ENCODE data around the gene GRIK3.
"Not testable (repeated sequence)": the region's sequence is repeated elsewhere in the genome, so short reads cannot be mapped to it uniquely, and the experiment has no call there.

The GRIK3 gene

DNA sequence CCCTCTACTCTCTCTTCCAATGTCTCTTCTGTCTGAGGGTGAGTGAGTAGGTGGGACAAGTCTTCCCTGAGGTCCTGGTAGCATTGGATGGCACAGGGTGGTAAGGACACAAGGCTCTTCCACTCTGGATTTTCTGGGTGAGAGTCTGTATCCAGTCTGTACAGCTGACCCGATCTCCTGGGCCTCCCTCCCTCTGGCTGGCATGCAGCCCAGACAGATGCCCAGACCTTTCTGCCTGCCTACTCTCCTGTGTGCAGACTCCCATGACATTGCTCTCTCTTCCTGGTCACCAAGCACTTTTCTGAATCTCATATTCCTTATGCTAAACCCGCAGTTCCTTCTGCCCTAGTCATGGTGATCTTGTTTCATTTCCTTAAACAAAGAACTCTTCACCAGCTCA is 100.3 kb downstream of the GRIK3 start:
- no peak for DNase-seq

DNA sequence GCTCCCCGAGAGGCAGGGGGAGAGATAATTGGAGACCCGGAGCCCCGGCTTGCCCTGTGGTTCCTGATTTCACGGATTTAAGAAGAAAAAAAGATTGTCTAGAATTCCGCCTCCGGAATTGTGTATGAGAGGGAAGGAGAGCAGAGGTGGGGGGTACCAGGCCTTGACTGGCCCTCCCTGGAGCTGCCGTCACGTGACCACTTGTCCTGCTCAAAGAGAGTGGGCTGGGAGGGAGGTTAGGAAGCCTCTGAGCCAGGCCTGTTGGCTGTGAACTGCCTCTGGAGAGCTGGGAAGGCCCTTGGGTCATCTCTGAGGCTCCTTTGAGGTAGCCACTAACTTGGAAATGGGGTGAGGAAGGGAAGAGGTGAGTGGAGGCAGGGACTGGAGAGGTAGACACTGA is 106.5 kb downstream of the GRIK3 start:
- no peak for DNase-seq

DNA sequence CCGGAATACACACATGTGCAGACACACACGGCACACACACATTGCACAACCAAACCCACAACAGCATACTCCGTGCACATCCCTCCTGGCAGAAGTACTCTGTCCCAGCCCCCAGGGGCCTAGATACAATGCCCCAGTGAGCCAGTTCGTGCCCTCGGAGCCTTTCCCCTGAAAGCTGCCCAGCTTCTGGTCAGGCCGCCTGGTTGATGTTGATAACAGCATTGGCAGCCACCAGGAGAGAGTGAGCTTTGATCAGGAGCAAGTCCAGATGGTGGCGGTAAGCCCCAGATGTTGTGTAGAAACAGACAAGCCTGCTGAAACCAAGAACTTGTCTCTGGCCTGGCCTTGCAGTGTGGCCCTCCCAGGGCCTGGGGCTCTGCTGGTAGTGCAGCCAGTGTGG is 109.1 kb downstream of the GRIK3 start:
- no peak for DNase-seq

DNA sequence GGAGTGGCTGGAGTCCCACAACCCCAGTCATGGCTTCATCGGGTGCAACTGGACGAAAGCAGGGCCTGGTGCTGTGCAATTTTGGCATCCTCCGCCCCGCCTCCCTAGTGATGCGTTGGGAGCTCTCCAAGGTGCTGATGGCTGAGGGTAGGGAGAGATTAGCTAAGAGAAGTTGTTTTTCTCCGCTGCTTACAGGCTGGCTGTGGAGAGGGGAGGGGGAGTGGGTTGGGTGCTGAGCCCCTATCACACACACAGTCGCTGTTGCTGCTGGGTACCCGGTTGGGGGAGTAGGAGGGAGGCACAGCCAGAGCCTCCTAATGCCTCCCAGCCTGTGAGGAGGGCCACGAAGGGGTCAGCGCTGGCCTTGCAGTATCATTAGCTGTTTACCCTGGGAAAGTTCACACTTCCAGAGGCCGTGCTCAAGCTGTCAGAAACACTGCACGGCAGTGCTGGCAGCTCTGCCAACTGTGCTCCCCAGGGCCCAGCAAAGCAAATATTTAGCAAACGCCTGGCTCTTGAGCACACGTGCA is 110.0 kb downstream of the GRIK3 start:
- peak; percentile 11 for DNase-seq

DNA sequence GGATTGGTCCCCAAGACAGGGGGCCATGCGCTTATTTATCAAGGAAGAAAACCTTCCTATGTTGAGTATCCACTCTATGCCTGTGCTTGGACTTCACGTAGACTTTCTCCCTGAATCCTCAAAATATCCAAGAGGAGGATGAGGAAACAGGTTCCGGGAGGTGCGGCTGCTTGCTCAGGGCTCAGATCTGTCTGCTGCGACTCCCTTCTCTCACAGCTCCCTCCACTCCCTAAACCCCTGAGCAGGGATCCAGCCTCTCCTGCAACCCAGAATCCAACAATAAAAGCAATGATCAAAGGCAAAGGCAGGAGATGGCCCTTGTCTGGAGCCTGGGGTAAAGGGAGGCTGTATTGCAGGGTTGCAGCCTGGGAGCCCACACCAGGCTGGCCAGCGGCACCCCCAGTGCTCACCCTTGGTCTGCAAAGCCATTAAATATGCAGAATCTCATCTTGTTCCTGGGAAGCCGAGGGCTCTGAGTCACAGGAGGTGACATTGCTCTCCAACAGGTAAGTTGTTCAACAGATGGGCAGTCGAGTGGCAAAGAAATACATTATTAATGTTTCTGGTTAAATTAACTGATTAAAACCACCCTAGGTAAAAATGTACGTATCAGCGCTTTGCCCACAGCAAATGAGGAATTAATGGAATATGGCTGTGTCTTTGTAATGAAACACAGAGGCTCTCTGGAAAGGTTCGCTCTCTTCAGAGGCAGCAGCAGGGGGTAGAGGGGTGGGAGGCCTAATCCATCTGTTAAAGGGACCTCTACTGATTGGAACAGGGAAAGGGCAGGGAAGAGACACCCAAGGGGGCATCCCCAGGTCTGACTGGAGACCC is 111.5 kb downstream of the GRIK3 start:
- DNase-seq, result no peak

DNA sequence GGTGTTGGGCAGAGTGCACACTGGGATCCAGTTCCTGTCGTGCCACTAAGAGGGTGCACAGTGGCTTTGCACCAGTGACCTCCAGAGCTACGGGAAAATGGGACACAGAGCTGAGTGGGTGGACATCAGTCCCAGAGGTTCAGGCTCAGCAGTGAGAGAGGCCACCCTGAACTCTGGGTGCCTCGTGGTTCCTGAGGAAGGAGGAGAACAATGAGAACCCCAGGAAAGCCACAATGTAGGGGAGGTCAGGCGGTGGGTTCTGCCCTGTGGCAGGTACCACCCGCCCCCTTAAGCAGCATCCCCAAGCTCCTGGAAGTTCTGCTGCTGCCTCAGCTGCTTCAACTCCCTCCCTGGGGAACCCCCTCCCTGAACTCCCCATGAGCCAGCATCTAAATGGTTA is 112.2 kb downstream of the GRIK3 start:
- DNase-seq, result no peak

DNA sequence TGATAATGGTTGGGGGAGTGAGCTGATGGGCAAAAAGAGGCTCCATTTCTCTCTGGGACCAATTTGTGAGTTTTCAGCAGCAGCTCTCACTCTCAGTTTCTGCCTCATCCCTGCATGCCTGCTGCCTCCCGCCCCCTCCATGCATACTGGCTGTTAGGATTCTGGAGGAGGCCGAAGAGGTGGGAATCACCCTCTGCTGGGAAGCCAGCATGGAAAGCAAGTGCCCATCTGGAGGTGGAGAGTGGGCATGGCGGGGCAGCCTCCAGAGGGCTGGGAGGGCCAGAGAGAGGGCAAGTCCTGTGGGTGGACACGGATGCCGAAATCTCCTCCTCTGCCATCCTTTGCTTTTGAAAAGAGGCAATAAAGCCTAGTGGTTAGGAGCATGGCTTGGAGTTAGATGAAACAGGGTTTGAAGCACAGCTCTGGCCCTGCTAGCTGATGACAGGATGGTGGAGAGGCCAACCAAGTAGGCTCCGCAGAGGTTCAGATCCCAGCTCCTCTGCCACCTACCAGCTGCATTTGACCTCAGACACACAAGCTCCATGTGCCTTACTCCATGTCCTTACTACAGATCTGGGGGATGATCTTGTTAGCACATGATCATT is 113.4 kb downstream of the GRIK3 start:
- no peak for DNase-seq

DNA sequence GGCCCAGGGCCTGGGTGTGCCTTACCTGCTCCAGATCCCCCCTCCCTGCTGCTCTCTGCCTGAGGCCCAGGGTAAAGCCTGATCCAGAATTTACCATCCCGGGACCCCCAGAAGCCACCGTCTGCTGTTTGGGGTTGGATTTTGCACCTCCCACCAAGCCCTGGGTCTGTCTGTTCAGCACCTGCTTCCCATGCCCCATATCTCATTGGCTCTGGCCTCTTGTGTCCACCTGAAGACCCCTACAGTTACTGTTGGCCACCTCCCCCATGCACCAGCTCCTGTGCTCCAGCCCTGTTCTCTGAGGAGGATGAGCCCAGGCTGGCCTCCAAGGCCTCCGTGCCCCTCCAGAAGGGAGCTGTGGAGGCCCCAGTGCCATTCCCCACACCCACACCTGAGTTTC is 113.9 kb downstream of the GRIK3 start:
- DNase-seq, result no peak

DNA sequence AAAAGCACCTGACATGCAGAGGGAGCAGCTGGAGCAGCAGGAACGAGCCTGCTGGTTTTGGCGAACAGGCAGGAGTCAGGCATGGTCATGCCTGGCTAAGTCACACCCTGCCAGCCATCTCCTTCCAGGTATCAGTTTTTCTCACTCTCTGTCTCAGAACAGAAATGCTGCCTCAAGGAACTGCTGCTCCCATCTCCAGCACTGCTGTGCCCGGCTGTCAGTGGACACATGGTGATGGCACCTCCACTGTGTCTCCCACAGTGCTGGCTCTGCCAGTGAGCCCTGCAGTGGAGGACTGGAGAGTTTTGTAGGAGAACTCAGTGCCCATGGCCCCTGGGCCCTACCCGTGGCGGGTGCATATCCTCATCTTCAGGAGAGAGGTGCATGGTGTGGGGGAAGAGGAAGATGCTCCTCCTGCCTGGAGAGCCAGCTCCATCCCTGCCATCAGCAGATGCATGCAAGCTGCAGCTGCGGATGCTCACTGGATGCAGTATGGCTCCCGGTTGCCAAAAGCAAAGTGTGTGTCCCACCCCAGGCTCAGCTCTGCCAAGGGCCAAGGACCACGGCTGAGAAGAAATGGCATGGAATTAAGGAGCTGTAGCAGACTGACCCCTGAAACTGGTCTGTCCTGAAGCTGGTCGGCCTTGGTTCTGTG is 114.7 kb downstream of the GRIK3 start:
- DNase-seq, result no peak

DNA sequence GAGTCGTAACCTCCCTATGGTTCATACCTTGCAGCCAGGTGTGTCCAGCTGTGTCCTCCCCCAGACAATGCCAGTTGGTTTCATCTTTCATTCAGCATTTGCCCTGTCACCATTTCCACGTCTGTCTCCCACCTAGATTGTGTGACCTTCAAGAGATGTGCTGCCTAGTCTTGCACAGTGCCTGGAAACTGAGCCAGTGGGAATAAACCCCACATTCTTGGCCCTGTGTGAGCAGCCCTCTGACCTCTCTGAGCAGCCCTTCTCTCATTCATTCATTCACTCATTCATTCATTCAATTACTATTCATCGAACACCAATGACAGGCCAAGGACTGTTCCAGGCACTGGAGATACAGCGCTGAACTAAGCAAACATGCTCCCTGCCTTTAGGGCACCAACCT is 115.7 kb downstream of the GRIK3 start:
- DNase-seq, result no peak

DNA sequence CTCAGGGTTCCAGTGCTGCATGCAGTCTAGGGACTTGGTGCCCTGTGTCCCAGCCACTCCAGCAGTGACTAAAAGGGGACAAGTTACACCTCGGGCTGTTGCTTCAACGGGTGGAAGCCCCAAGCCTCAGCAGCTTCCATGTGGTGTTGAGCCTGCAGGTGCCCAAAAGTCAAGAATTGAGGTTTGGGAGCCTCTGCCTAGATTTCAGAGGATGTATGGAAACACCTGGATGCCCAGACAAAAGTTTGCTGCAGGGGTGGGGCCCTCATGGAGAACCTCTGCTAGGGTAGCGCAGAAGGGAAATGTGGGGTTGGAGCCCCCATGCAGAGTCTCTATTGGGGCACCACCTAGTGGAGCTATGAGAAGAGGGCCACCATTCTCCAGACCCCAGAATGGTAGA is 117.8 kb downstream of the GRIK3 start:
- DNase-seq, result not testable (repeated sequence)

DNA sequence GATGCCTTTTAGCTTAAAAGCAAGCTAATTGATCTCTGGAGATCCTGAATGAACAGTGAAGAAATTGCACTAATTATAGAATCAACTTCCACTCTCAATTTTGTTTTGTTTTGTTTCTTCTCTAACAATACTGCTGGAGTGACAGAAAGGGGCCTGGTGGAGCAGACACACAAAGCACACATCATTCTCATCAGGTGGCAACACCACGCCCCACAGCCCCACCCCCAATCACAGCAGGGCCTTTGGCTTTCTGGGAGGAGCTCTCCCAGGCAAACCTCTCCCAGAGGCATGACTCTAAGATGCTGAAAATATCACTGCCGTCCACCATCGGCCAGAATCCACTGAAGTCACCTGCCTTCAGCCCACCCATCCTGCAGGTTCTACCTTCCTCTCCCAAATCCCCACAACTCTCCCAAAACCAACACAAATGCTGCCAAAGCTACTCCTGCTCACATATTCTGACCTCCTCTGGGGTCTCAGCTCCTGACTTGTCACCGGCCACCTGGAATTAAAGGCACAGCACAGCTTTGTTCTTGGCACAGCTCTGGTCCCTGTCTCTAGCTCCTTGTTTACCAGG is 120.7 kb downstream of the GRIK3 start:
- DNase-seq, result no peak

DNA sequence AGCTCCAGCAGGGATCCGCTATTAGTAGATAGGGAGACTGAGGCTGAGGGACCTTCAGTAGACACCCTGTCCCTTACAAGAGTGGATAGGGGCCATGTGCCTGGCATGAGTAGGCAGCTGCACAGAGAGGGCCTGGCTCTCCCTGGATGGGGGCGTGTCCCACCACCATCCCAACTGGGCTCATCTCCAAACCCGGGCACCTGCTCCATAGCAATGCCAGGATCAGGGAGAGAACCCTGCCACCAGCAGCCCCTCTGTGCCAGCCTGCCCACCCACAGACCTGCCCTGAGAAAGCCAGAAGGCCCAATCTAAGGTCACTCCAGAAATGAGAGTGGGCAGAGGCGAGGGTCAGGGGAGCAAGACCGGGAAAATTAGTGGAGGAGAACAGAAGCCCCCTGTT is 121.3 kb downstream of the GRIK3 start:
- no peak for DNase-seq

DNA sequence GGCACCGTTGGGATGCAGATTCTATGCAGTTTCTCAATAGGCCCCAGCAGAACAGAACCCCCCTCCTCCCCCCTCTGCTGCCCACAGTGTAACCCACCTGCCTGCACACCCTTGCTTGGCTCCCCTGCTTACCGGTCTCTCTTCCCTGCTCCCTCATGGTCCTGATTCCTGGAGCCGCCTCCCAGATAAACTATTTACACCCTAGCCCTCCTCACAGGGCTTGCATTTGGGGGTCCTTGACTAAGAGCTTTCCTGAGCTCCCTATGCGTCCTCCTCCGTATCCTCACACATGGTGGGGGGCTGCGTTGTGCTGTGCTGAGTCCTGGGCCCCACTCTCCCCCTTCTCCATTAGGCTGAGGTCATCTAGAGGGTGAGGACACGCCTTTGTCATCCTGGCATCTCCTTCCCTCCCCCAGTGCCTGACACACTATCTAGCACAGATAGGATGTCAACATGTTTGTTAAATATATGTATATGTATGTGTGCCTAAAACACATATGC is 121.9 kb downstream of the GRIK3 start:
- DNase-seq, result no peak

DNA sequence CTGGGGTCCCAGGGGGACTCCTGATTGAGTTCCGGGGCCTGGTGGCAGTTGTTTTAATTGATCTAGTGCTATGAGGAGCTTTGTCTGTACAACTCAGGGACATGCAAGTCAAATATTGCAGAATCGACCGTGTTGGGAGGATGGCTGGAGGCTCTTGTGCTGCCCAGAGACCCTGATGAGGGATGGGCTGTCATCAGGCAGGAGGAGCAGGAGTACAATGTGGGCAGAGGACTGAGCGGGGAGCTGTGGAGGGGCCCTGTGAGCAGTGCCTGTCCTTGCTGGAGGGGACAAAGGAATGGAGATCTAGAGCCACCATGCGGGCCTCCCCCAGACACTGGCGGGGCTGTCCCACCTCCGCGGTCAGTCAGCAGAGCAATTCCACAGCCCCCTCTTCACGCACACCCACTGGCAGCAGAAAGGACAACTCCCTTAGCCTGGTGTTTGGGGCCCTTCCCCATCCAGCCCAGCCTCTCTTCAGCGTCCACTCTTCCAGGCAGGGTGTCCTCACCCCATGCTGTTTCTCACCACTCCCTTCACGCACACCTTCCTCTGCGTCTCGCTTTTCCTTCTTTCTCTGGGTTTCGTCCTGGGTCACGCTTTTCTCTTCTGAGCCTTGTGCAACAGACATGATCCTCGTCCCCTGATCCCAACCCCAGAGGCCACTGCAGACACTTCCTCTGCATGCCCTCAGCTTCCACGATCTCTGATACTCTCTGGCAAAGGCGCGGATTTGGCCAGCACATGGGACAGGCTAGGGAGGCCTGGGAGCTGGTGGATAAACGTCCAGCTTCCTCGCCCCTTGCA is 122.6 kb downstream of the GRIK3 start:
- DNase-seq, result no peak

DNA sequence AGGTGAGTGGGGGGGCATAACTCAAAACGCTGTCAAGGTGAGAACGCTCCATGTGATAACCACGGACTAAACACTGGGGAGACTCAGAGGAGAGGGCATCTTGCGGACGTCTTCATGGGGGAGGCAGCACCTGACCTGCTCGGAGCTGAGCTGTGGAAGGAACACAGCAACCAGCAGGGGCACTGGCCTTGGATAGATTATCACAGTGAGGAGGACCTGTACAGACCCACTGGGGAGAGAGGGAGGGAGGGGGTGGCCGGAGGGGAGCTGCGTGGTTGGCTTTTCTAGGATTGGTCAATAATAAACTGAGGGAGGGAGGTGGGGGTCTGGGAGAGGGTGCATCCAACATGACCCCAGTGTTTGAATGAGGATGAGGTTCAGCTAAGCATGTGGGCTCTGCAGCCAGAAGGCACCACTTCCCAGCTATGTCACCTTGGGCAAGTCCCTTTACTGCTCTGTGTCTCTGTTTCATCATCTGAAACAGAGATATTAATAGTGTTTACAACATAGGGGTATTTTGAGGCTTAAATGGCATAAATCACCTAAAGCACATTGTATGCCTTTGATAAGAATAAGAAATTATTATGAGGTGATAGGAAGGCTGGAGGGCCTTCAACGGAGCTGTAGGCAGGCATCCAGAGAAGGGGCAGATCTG is 123.3 kb downstream of the GRIK3 start:
- DNase-seq, result no peak

DNA sequence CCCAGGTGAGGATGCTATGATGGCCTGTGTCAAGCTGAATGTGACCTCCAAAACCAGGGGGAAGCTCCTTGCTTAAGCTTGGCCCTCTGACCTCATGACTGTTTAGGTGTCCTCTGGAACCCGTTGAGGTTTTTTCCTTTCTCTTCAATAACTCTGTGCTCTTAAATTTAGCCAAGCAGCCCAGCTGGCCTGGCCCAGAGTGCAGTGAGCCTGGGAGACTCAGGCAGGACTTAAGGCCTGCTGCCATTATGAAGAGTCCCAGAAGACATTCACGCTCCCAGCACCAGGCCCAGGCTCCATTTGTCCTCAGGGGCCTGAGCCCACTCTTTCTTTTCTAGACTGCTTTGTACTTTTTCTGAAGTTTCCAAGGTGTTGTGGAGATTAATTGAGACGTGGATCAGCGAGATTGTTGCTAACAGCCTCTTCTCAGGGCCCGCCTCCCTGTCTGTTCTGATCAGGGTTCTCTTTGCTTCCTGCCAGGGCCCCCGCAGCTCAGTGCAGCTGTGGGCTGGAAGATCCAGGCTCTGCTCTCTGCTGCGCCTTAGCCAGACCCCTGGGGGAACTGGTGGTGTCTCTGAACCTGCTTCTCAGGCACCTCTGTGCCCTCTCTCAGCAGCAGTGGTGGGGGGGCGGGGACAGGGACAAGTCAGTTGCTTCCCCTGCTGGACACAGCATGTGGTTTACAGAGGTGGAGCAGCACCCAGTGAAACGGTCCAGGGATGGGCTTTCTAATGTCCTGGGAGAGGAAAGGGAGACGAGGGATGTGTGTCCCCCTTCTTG is 124.2 kb downstream of the GRIK3 start:
- no peak for DNase-seq

DNA sequence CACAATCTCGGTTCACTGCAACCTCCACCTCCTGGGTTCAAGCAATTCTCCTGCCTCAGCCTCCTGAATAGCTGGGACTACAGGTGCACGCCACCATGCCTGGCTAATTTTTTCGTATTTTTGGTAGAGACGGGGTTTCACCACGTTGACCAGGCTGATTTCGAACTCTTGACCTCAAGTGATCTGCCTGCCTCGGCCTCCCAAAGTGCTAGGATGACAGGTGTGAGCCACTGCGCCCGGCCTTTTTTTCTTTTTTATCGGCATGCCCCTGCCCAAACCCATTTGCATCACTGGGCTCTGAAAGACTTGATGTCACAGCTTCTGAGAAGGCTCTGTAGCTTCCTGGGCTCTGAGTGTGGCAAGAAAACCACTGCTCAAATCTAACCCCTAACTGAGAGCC is 125.0 kb downstream of the GRIK3 start:
- DNase-seq, result not testable (repeated sequence)

DNA sequence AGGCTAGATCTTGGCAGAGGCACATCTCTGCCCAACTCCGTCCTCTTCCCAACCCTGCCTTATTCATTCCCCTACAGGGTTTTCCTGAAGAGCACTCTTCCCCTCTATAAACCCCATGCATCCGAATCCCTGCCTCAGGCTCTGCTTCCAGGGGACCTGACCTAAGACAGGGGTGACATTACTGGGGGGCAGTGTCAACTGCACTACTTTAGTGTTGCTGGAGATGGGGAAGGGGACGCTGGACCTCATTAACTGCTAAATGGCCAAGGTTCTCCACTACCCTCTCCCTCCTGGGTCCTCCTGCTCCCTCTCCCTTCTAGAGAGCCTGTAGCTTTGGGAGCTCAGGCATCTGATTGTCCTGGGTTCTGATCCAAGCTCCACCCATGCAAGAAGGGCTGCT is 126.2 kb downstream of the GRIK3 start:
- no peak for DNase-seq

DNA sequence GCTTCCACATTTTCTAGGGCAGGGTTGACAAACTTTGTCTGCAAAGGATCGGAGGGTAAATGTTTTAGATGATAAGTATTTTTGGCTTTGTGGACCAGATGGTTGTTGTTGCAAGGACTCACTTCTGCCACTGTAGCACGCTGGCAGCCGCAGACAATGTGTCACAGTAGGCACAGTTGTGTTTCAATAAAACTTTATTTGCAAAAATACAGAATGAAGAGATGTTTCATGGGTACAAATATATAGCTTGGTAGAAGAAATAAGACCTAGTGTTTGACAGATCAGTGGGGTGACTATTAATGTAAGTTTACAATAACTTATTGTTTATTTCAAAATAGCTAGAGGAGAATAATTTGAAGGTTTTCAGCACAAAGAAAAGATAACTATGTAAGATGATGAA is 127.8 kb downstream of the GRIK3 start:
- DNase-seq, result no peak

DNA sequence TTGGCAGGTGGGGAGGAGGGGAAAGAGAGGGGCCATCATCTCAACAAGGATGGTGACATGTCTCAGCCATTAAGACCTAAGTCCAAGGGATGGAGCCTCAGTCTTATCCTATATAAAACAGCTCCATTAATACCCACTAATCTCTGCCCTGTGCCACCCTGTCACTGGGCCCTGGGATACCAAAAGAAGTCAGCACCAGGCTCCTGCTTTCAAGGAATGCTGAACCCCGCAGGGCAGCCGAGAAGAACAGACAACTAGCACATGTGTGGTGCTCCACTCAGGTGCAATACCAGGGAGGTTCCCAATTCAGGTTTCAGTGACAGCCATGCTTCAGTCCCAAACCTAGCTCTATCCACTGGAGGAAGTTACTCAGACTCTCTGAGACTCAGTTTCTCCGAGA is 128.4 kb downstream of the GRIK3 start:
- DNase-seq, result no peak

All from activated T-cell treated with anti-CD3 and anti-CD28 coated beads for 4 hours (primary cell).